HepG2 (cell line): ENCODE data around the gene ISY1. TPM values are rescaled to one million over a fixed set of nuclear protein-coding genes. Genes with fewer than 3 reads are reported as not detected.

Experiments used
- ARID4A ChIP-seq: sonication (generic); formaldehyde crosslinking; IDR thresholded peaks from 2 replicates; pipeline ENCODE4 v1.5.0; 2020; ENCODE audit warnings: mild to moderate bottlenecking, missing genetic modification reagents, borderline replicate concordance
- ATF2 ChIP-seq: sonication (generic); formaldehyde crosslinking; IDR thresholded peaks from 2 replicates; pipeline ENCODE4 v1.4.0; 2020; ENCODE audit warnings: missing genetic modification reagents
- EP300 ChIP-seq, 3 experiments: sonication (generic) in 1 of 3; formaldehyde crosslinking in 1 of 3; IDR thresholded peaks; 2 replicates each; pipeline versions ENCODE4 v1.5.1 to v1.6.1; 2011 to 2020; ENCODE audit warnings: low read depth in 2 of 3, low read length in 2 of 3, borderline replicate concordance in 1 of 3, improper control_type of control experiment in 1 of 3, mild to moderate bottlenecking in 1 of 3, missing genetic modification reagents in 1 of 3, moderate library complexity in 1 of 3
- FOSL2 ChIP-seq: sonication (generic); formaldehyde crosslinking; IDR thresholded peaks from 2 replicates; pipeline ENCODE4 v1.4.0; 2020; ENCODE audit warnings: missing genetic modification reagents
- GRHL1 ChIP-seq: sonication (generic); formaldehyde crosslinking; conservative IDR thresholded peaks from 2 replicates; pipeline ENCODE4 v1.8.0; 2022; ENCODE audit warnings: missing genetic modification reagents
- HNF4A ChIP-seq: sonication (generic); formaldehyde crosslinking; IDR thresholded peaks from 2 replicates; pipeline ENCODE4 v1.4.0; 2020; ENCODE audit warnings: missing genetic modification reagents
- PATZ1 ChIP-seq: sonication (generic); formaldehyde crosslinking; IDR thresholded peaks from 2 replicates; pipeline ENCODE4 v1.4.0; 2020; ENCODE audit warnings: missing genetic modification reagents
- RFXAP ChIP-seq: sonication (generic); formaldehyde crosslinking; IDR thresholded peaks from 2 replicates; pipeline ENCODE4 v1.4.0; 2020; ENCODE audit warnings: missing genetic modification reagents, borderline replicate concordance
- SOX13 ChIP-seq, 3 experiments: fragments of 450-650 bp in 1 of 3; sonication (generic) in 1 of 3; formaldehyde crosslinking in 1 of 3; IDR thresholded peaks in 2 of 3; conservative IDR thresholded peaks in 1 of 3; 2 replicates each; pipeline versions ENCODE4 v1.5.0 to v1.6.1; 2016 to 2020; ENCODE audit warnings: antibody characterized with exemption in 1 of 3, mild to moderate bottlenecking in 1 of 3, missing compliant biosample characterization in 1 of 3, missing genetic modification reagents in 1 of 3, moderate library complexity in 1 of 3
- STAG1 ChIP-seq: sonication (generic); formaldehyde crosslinking; IDR thresholded peaks from 2 replicates; pipeline ENCODE4 v1.4.0; 2020; ENCODE audit warnings: missing genetic modification reagents
- ZFP90 ChIP-seq: sonication (generic); formaldehyde crosslinking; IDR thresholded peaks from 2 replicates; pipeline ENCODE4 v1.8.0; 2022; ENCODE audit warnings: missing genetic modification reagents, mild to moderate bottlenecking, inconsistent platforms, borderline replicate concordance
- ZKSCAN5 ChIP-seq: sonication (generic); formaldehyde crosslinking; IDR thresholded peaks from 2 replicates; pipeline ENCODE4 v1.5.1; 2020; ENCODE audit warnings: mild to moderate bottlenecking, missing genetic modification reagents
- ZNF317 ChIP-seq: sonication (generic); formaldehyde crosslinking; IDR thresholded peaks from 2 replicates; pipeline ENCODE4 v1.5.0; 2020; ENCODE audit warnings: mild to moderate bottlenecking, missing genetic modification reagents
- ZNF558 ChIP-seq: sonication (generic); formaldehyde crosslinking; IDR thresholded peaks from 2 replicates; pipeline ENCODE4 v1.9.0; 2022; ENCODE audit warnings: mild to moderate bottlenecking, missing genetic modification reagents, borderline replicate concordance
- ZNF614 ChIP-seq: IDR thresholded peaks from 2 replicates; pipeline ENCODE4 v1.6.1; 2018; ENCODE audit warnings: missing biosample characterization, missing genetic modification reagents, inconsistent platforms, borderline replicate concordance
- ZSCAN31 ChIP-seq: sonication (generic); formaldehyde crosslinking; IDR thresholded peaks from 2 replicates; pipeline ENCODE4 v1.5.0; 2020; ENCODE audit warnings: low read depth, mild to moderate bottlenecking, missing genetic modification reagents
- polyA plus RNA-seq, 8 experiments: library from polyadenylated mRNA; depleted of rRNA in 3 of 8; stranded (reverse) in 7 of 8; unstranded in 1 of 8; fragments of >200 nt; fragmentation: Illumina TruSeq in 4 of 8; extraction: Trizol in 4 of 8; gene quantifications; 2 replicates each; pipeline versions ENCODE4 v1.2.1 to v1.2.3, GENCODE V29; 2011 to 2016; ENCODE audit warnings: low read depth in 4 of 8, missing spikeins in 1 of 8, mixed read lengths in 1 of 8; ENCODE audit not compliant: insufficient read depth in 1 of 8
- total RNA-seq, 5 experiments: library from RNA; depleted of rRNA; stranded (reverse); fragments of >200 nt; fragmentation: Illumina TruSeq; extraction: Trizol; gene quantifications; 2 replicates each; pipeline ENCODE4 v1.2.3, GENCODE V29; 2016; ENCODE audit warnings: low read depth in 1 of 5

Gene ISY1
- total and polyA plus RNA-seq, 2 of the 13 experiments (the other 11 are each of a cell fraction or from before 2014, with no cell fraction given) = 21.0 to 39.1 TPM

GRCh38 chr3:129120254-129121004 is 40.4 kb downstream of the ISY1 start (continued):
- peak; percentile 7; the same call in 1 of the 2 replicates for TF ChIP-seq STAG1 (CRISPR knock-in tag)
- TF ChIP-seq ZFP90 (CRISPR knock-in tag) = peak; percentile 66; the same call in 1 of the 2 replicates
- TF ChIP-seq SOX13 (IDR thresholded peaks at IDR 0.05) = no peak
- peak in 1 of 2 experiments; percentile 44; a peak in 1 of 4 replicates for TF ChIP-seq SOX13 (CRISPR knock-in tag; conservative IDR thresholded peaks at IDR 0.05 in 1 of 2, IDR thresholded peaks at IDR 0.05 in 1 of 2)
- no peak; the same call in 1 of the 2 replicates for TF ChIP-seq ZSCAN31 (CRISPR knock-in tag)
- TF ChIP-seq RFXAP = no peak
- peak; percentile 3; the same call in 1 of the 2 replicates for TF ChIP-seq FOSL2 (CRISPR knock-in tag)
- TF ChIP-seq ARID4A (CRISPR knock-in tag) = peak; percentile 65
- peak; percentile 44; the same call in 1 of the 2 replicates for TF ChIP-seq ZNF317 (CRISPR knock-in tag)
- peak; percentile 21 for TF ChIP-seq PATZ1 (CRISPR knock-in tag)
- TF ChIP-seq ZKSCAN5 (CRISPR knock-in tag) = no peak
- 0 out of 2 replicates have a peak, but pooled peaks have one; percentile 3 for TF ChIP-seq ZNF558 (CRISPR knock-in tag)
- TF ChIP-seq HNF4A (CRISPR knock-in tag) = peak; percentile 27; the same call in 1 of the 2 replicates
- TF ChIP-seq EP300 (IDR thresholded peaks at IDR 0.05; ENCODE audit: low read depth in 2 of 2, low read length in 2 of 2) = peak in 1 of 2 experiments; percentile 26; a peak in 1 of 4 replicates
- TF ChIP-seq EP300 (CRISPR knock-in tag; IDR thresholded peaks at IDR 0.05; ENCODE audit: borderline replicate concordance) = no peak
- TF ChIP-seq GRHL1 (CRISPR knock-in tag) = no peak
- peak; percentile 55 for TF ChIP-seq ATF2 (CRISPR knock-in tag)
- 0 out of 2 replicates have a peak, but pooled peaks have one; percentile 19 for TF ChIP-seq ZNF614 (CRISPR knock-in tag)
